K562 (cell line): ENCODE data around the gene MEF2C. TPM values are rescaled to one million over a fixed set of nuclear protein-coding genes. Genes with fewer than 3 reads are reported as not detected.

ENCODE experiments used
- ATAC-seq: fragments of 200-7000 bp; cut with Tn5 transposase; 3 replicates; pipeline ENCODE4 v1.9.1; 2020; ENCODE audit warnings: moderate library complexity
- BruUV-seq: library from RNA; stranded (reverse); fragments of 400-500 nt; replicated peaks from 2 replicates; lab custom pipeline; 2021; lab: Mats Ljungman, UMichigan
- CTCF ChIA-PET: fragments of 300-600 bp; formaldehyde crosslinking; extraction: SDS; loops from one replicate; lab custom pipeline; 2021; ENCODE audit warnings: low intra/inter-chr PET ratio; lab: Yijun Ruan, JAX
- POLR2A ChIA-PET: fragments of 300-600, 350-650 bp; sonication (Branson Sonifier 250); formaldehyde crosslinking; extraction: SDS; loops from one replicate; lab custom pipeline; 2021; ENCODE audit warnings: antibody characterized with exemption, inconsistent platforms; lab: Yijun Ruan, JAX
- DNase-seq, 4 experiments: peaks; one replicate each; pipeline versions ENCODE4 v3.0.0 to v3.0.0-alpha.2; 2011 to 2018; ENCODE audit warnings: low spot score in 3 of 4, mixed read lengths in 3 of 4; ENCODE audit errors: extremely low read depth in 1 of 4
- FAIRE-seq: peaks from 2 replicates; lab custom pipeline; 2011; peaks lifted over from hg19 to GRCh38; lab: Jason Lieb, UNC
- H2AFZ ChIP-seq: 2 replicates; pipeline ENCODE4 v1.6.0; 2011; ENCODE audit warnings: low read depth, low read length, control low read depth, inconsistent platforms
- H3K27ac ChIP-seq: fragments of 200-600 bp; 3 replicates; pipeline ENCODE4 v1.8.0; 2011; ENCODE audit warnings: low read depth, mild to moderate bottlenecking, control low read depth, inconsistent platforms, low read length, moderate library complexity, mixed read lengths; ENCODE audit errors: extremely low read depth
- H3K27me3 ChIP-seq, 2 experiments: fragments of 300-600 bp in 1 of 2; 2 replicates in 1 of 2; 3 replicates in 1 of 2; pipeline versions ENCODE4 v1.6.0 to v1.8.0; 2011; ENCODE audit warnings: inconsistent platforms in 2 of 2, low read length in 2 of 2, mild to moderate bottlenecking in 1 of 2, mixed read lengths in 1 of 2, moderate library complexity in 1 of 2; ENCODE audit not compliant: control insufficient read depth in 2 of 2, insufficient read depth in 2 of 2
- H3K36me3 ChIP-seq: fragments of 300-600 bp; 3 replicates; pipeline ENCODE4 v1.8.0; 2011; ENCODE audit warnings: mild to moderate bottlenecking, low read length, inconsistent platforms; ENCODE audit not compliant: control insufficient read depth, insufficient read depth
- H3K4me1 ChIP-seq, 2 experiments: fragments of 200-600 bp in 1 of 2; replicated peaks in 1 of 2; 2 replicates in 1 of 2; 3 replicates in 1 of 2; pipeline versions ENCODE4 v1.5.1 to v1.8.0; 2011; ENCODE audit warnings: inconsistent platforms in 2 of 2, low read length in 2 of 2, mild to moderate bottlenecking in 1 of 2, mixed read lengths in 1 of 2, moderate library complexity in 1 of 2; ENCODE audit not compliant: control insufficient read depth in 2 of 2, insufficient read depth in 2 of 2
- H3K4me2 ChIP-seq: 2 replicates; pipeline ENCODE4 v1.6.1; 2011; ENCODE audit warnings: low read length, control low read depth, inconsistent platforms, mixed read lengths; ENCODE audit not compliant: insufficient read depth
- H3K4me3 ChIP-seq: fragments of 200-600 bp; sonication (generic), shearing (Covaris generic); 2 replicates; pipeline ENCODE4 v1.5.1; 2016; ENCODE audit warnings: control low read depth, inconsistent platforms
- H3K79me2 ChIP-seq: fragments of 200-600 bp; 3 replicates; pipeline ENCODE4 v1.8.0; 2011; ENCODE audit warnings: low read length, inconsistent platforms; ENCODE audit not compliant: control insufficient read depth, insufficient read depth
- H3K9ac ChIP-seq, 2 experiments: 2 replicates each; pipeline versions ENCODE4 v1.6.0 to v1.6.1; 2011; ENCODE audit warnings: low read depth in 2 of 2, low read length in 2 of 2, control low read depth in 1 of 2, inconsistent platforms in 1 of 2, mild to moderate bottlenecking in 1 of 2, mixed read lengths in 1 of 2; ENCODE audit not compliant: insufficient read depth in 1 of 2
- H3K9me1 ChIP-seq: one replicate; pipeline ENCODE4 v1.6.0; 2011; ENCODE audit warnings: inconsistent platforms, mild to moderate bottlenecking, low read length, moderate library complexity; ENCODE audit not compliant: control insufficient read depth, insufficient read depth
- H3K9me3 ChIP-seq: replicated peaks from 2 replicates; pipeline ENCODE4 v1.5.1; 2011; ENCODE audit warnings: low read depth, low read length, inconsistent platforms; ENCODE audit not compliant: control insufficient read depth, insufficient read depth
- H4K20me1 ChIP-seq: replicated peaks from 2 replicates; pipeline ENCODE4 v1.6.1; 2011; ENCODE audit warnings: low read length, inconsistent platforms, mixed read lengths; ENCODE audit not compliant: control insufficient read depth, insufficient read depth
- ARHGAP35 ChIP-seq: fragments of 450-650 bp; IDR thresholded peaks from 2 replicates; pipeline ENCODE4 v1.6.1; 2018; ENCODE audit not compliant: partially characterized antibody
- ARID2 ChIP-seq: fragments of 450-650 bp; IDR thresholded peaks from 2 replicates; pipeline ENCODE4 v1.6.1; 2017; ENCODE audit warnings: antibody characterized with exemption, mild to moderate bottlenecking
- ARNT ChIP-seq, 2 experiments: fragments of 450-650 bp; IDR thresholded peaks; 2 replicates each; pipeline ENCODE4 v1.6.1; 2016; ENCODE audit warnings: mild to moderate bottlenecking in 1 of 2
- FOXJ3 ChIP-seq: sonication (generic); formaldehyde crosslinking; IDR thresholded peaks from 2 replicates; pipeline ENCODE4 v1.4.0; 2020; ENCODE audit warnings: mild to moderate bottlenecking, missing genetic modification reagents
- IRF1 ChIP-seq: sonication (generic); formaldehyde crosslinking; IDR thresholded peaks from 2 replicates; pipeline ENCODE4 v1.8.0; 2022; ENCODE audit warnings: missing genetic modification reagents, mild to moderate bottlenecking, borderline replicate concordance
- JUN ChIP-seq, 2 experiments: sonication (generic) in 1 of 2; formaldehyde crosslinking in 1 of 2; IDR thresholded peaks; 2 replicates each; pipeline versions ENCODE4 v1.6.1 to v1.8.0; 2012 to 2022; ENCODE audit warnings: borderline replicate concordance in 2 of 2, mild to moderate bottlenecking in 2 of 2, improper control_type of control experiment in 1 of 2, low read depth in 1 of 2, low read length in 1 of 2, missing genetic modification reagents in 1 of 2
- KLF10 ChIP-seq: fragments of 250-450 bp; sonication (Bioruptor Pico); IDR thresholded peaks from 2 replicates; pipeline ENCODE4 v1.6.1; 2021; ENCODE audit warnings: matching md5 sums
- NFYB ChIP-seq: IDR thresholded peaks from 2 replicates; pipeline ENCODE4 v1.6.1; 2011; ENCODE audit warnings: mild to moderate bottlenecking, moderate library complexity; ENCODE audit not compliant: insufficient read length; ENCODE audit errors: extremely low read depth
- PCBP1 ChIP-seq: fragments of 200-400 bp; formaldehyde crosslinking; IDR thresholded peaks from 2 replicates; pipeline ENCODE4 v1.6.1; 2018; ENCODE audit warnings: mild to moderate bottlenecking, low read depth, low read length; ENCODE audit not compliant: poor library complexity, severe bottlenecking
- RBM22 ChIP-seq: fragments of 200-400 bp; formaldehyde crosslinking; IDR thresholded peaks from 2 replicates; pipeline ENCODE4 v1.6.1; 2018; ENCODE audit warnings: low read length, low read depth; ENCODE audit not compliant: poor library complexity, severe bottlenecking
- STAT5B ChIP-seq: fragments of 250-450 bp; sonication (Bioruptor Pico); IDR thresholded peaks from 2 replicates; pipeline ENCODE4 v1.8.0; 2021; ENCODE audit warnings: mild to moderate bottlenecking, inconsistent platforms
- ZC3H8 ChIP-seq: fragments of 450-650 bp; IDR thresholded peaks from 2 replicates; pipeline ENCODE4 v1.6.1; 2017
- ZNF561 ChIP-seq: fragments of 450-650 bp; formaldehyde crosslinking; conservative IDR thresholded peaks from 2 replicates; pipeline ENCODE4 v1.4.0; 2020; ENCODE audit warnings: mild to moderate bottlenecking, moderate library complexity
- ZNF583 ChIP-seq: fragments of 250-450 bp; sonication (Bioruptor Pico); IDR thresholded peaks from 2 replicates; pipeline ENCODE4 v1.4.0; 2020
- ZNF639 ChIP-seq, 2 experiments: fragments of 200-800 bp in 1 of 2; sonication (Bioruptor generic) in 1 of 2; sonication (generic) in 1 of 2; formaldehyde crosslinking in 1 of 2; IDR thresholded peaks in 1 of 2; conservative IDR thresholded peaks in 1 of 2; 2 replicates each; pipeline versions ENCODE4 v1.5.0 to v1.6.1; 2016 to 2020; ENCODE audit warnings: missing compliant biosample characterization in 1 of 2, missing genetic modification characterization in 1 of 2, missing genetic modification reagents in 1 of 2
- WGBS: fragments of 100-300 bp; shearing (Covaris generic); methylation state at CpG from one replicate; pipeline ENCODE4 v1.1.6; 2016; ENCODE audit warnings: low coverage, mixed read lengths; ENCODE audit not compliant: insufficient coverage; ENCODE audit errors: missing lambda C conversion rate; 5-methylcytosine and 5-hydroxymethylcytosine counted together
- in situ Hi-C: fragments of 300-500 bp; cut with MboI; formaldehyde crosslinking; loops from 4 replicates; pipeline ENCODE4 v1.15.0; 2018; ENCODE audit warnings: inconsistent platforms, mixed read lengths
- intact Hi-C: fragments of 100-400 bp; cut with micrococcal nuclease; formaldehyde crosslinking; loops from 2 replicates; pipeline ENCODE4 v1.14.2; 2022
- polyA plus RNA-seq, 8 experiments: library from polyadenylated mRNA; depleted of rRNA in 4 of 8; stranded (reverse) in 5 of 8; unstranded in 3 of 8; fragments of >200 nt; fragmentation: Nextera tagmentation in 2 of 8; fragmentation: Illumina TruSeq in 1 of 8; extraction: Ambion mirVana in 2 of 8; extraction: Trizol in 1 of 8; gene quantifications; 2 replicates each; pipeline versions ENCODE4 v1.2.1 to v1.2.3, GENCODE V29; 2011 to 2014; ENCODE audit warnings: inconsistent platforms in 1 of 8, missing spikeins in 1 of 8
- total RNA-seq, 7 experiments: library from RNA; depleted of rRNA in 6 of 7; stranded (reverse); fragments of >200 nt in 6 of 7; fragmentation: Illumina TruSeq in 2 of 7; extraction: Trizol in 2 of 7; gene quantifications; 2 replicates each; pipeline versions ENCODE4 v1.2.1 to v1.2.3, GENCODE V29; 2011 to 2021; ENCODE audit warnings: low replicate concordance in 1 of 7

Gene MEF2C
- total and polyA plus RNA-seq, 9 of the 15 experiments (the other 6 are each of a cell fraction or from before 2014, with no cell fraction given) = 25.1 to 67.8 (median 58.3) TPM

- TF ChIP-seq STAT5B (CRISPR knock-in tag) (no peak), NFYB (no peak), ZNF639 (CRISPR knock-in tag; conservative IDR thresholded peaks at IDR 0.05 in 1 of 2, IDR thresholded peaks at IDR 0.05 in 1 of 2) (no peak), IRF1 (no peak), FOXJ3 (CRISPR knock-in tag) (no peak), ARHGAP35 (no peak), JUN (IDR thresholded peaks at IDR 0.05; ENCODE audit: borderline replicate concordance, low read depth, low read length) (no peak), JUN (CRISPR knock-in tag; IDR thresholded peaks at IDR 0.05; ENCODE audit: borderline replicate concordance) (no peak), RBM22 (no peak), PCBP1 (no peak), ZNF561 (no peak), KLF10 (CRISPR knock-in tag) (no peak), ZC3H8 (no peak), ARID2 (no peak), ARNT (IDR thresholded peaks at IDR 0.05) (no peak), ZNF583 (no peak)
- no TSS peak for BruUV-seq
- Histone ChIP-seq H3K36me3 (no peaks in the 10 kb centered on the region), H3K9me1 (no peaks in the 10 kb centered on the region), H3K9ac (no peak overlapping the region), H2AFZ (no peak overlapping the region), H4K20me1 (no peaks in the 10 kb centered on the region), H3K79me2 (no peaks in the 10 kb centered on the region), H3K4me1 (peaks cover 0 to 14% of the 10 kb centered on the region in 2 experiments; a peak in 2 of 5 replicates), H3K4me3 (no peak overlapping the region), H3K4me2 (no peak overlapping the region), H3K27me3 (peaks cover 12 to 37% of the 10 kb centered on the region in 2 experiments; a peak in 4 of 5 replicates), H3K27ac (no peak overlapping the region), H3K9me3 (no peaks in the 10 kb centered on the region)
- WGBS = 0% methylated on average over 1 of the region's 1 CpG
- in situ Hi-C loops (loop anchor here (10.0 kb wide), 1 partner anchor 526 kb away; no protein-coding TSS in a partner anchor), intact Hi-C loops (no loop called here)
- FAIRE-seq (no peak), ATAC-seq (no peak), DNase-seq (no peak)
- ChIA-PET CTCF (no interaction called here), POLR2A (no interaction called here)
Observed at GRCh38 chr5:88671106-88671504, 211.9 kb downstream of the MEF2C start.
